GM23248 (cell line): Measurements from ENCODE around the gene KCNH4. TPM values are rescaled to one million over a fixed set of nuclear protein-coding genes. Genes with fewer than 3 reads are reported as not detected.

Experiments used
- DNase-seq: peaks from one replicate; pipeline ENCODE4 v3.0.0-alpha.2; 2015
- H2AFZ ChIP-seq: fragments of 200-600 bp; sonication (generic); 2 replicates; pipeline ENCODE4 v1.6.1; 2016; ENCODE audit warnings: antibody characterized with exemption
- H3F3A ChIP-seq: fragments of 200-600 bp; sonication (generic); 2 replicates; pipeline ENCODE4 v1.6.1; 2016; ENCODE audit warnings: mild to moderate bottlenecking, antibody characterized with exemption, mixed run types; ENCODE audit not compliant: insufficient read depth
- H3K27ac ChIP-seq: fragments of 200-600 bp; sonication (generic); 2 replicates; pipeline ENCODE4 v1.5.1; 2016; ENCODE audit warnings: mild to moderate bottlenecking
- H3K27me3 ChIP-seq: fragments of 200-600 bp; sonication (generic); replicated peaks from 2 replicates; pipeline ENCODE4 v1.6.1; 2016; ENCODE audit warnings: mild to moderate bottlenecking; ENCODE audit not compliant: insufficient read depth
- H3K36me3 ChIP-seq: fragments of 200-600 bp; sonication (generic); 2 replicates; pipeline ENCODE4 v1.6.1; 2016; ENCODE audit warnings: low read depth, mild to moderate bottlenecking
- H3K4me1 ChIP-seq: fragments of 200-600 bp; sonication (generic); 2 replicates; pipeline ENCODE4 v1.6.1; 2016; ENCODE audit warnings: mild to moderate bottlenecking; ENCODE audit not compliant: insufficient read depth
- H3K4me2 ChIP-seq: fragments of 200-600 bp; sonication (generic); one replicate; pipeline ENCODE4 v1.6.1; 2016; ENCODE audit warnings: mild to moderate bottlenecking; ENCODE audit not compliant: unreplicated experiment
- H3K4me3 ChIP-seq: fragments of 200-600 bp; sonication (generic); 2 replicates; pipeline ENCODE4 v1.5.1; 2016; ENCODE audit warnings: mild to moderate bottlenecking
- H3K79me2 ChIP-seq: fragments of 200-600 bp; sonication (generic); 2 replicates; pipeline ENCODE4 v1.6.1; 2016; ENCODE audit warnings: mild to moderate bottlenecking; ENCODE audit not compliant: insufficient read depth
- H3K9ac ChIP-seq: fragments of 200-600 bp; sonication (generic); 2 replicates; pipeline ENCODE4 v1.6.1; 2016; ENCODE audit warnings: mild to moderate bottlenecking
- H3K9me2 ChIP-seq: fragments of 200-600 bp; sonication (generic); 2 replicates; pipeline ENCODE4 v1.6.1; 2016; ENCODE audit warnings: mixed run types, mild to moderate bottlenecking, moderate library complexity; ENCODE audit not compliant: insufficient read depth
- H3K9me3 ChIP-seq: fragments of 200-600 bp; sonication (generic); one replicate; pipeline ENCODE4 v1.6.1; 2017; ENCODE audit warnings: low read depth
- H4K20me1 ChIP-seq: fragments of 200-600 bp; sonication (generic); 2 replicates; pipeline ENCODE4 v1.6.0; 2016; ENCODE audit not compliant: insufficient read depth
- EZH2 ChIP-seq: fragments of 200-600 bp; sonication (generic); IDR thresholded peaks from 2 replicates; pipeline ENCODE4 v1.6.1; 2018; ENCODE audit warnings: antibody characterized with exemption, mild to moderate bottlenecking; ENCODE audit not compliant: insufficient read depth, poor library complexity, severe bottlenecking
- EZH2phosphoT487 ChIP-seq: fragments of 200-600 bp; sonication (generic); IDR thresholded peaks from 2 replicates; pipeline ENCODE4 v1.6.1; 2018; ENCODE audit warnings: antibody characterized with exemption, moderate library complexity, mild to moderate bottlenecking, low read depth; ENCODE audit not compliant: insufficient read depth
- WGBS, 2 experiments: methylation state at CpG; one replicate each; pipeline ENCODE4 v1.1.6; 2015 to 2017; ENCODE audit warnings: low lambda C conversion rate in 2 of 2, low coverage in 1 of 2; ENCODE audit errors: missing lambda C conversion rate in 2 of 2; 5-methylcytosine and 5-hydroxymethylcytosine counted together
- in situ Hi-C: fragments of 300-500 bp; cut with MboI; formaldehyde crosslinking; loops from 2 replicates; pipeline ENCODE4 v1.15.0; 2020
- polyA plus RNA-seq: library from polyadenylated mRNA; unstranded; fragments of >200 nt; fragmentation: Nextera tagmentation; extraction: Ambion mirVana; gene quantifications from 2 replicates; pipeline ENCODE4 v1.2.1, GENCODE V29; 2016
- total RNA-seq: library from RNA; depleted of rRNA; stranded (reverse); fragments of >200 nt; shearing (Covaris generic); gene quantifications from 2 replicates; pipeline ENCODE4 v1.2.3, GENCODE V29; 2014

The KCNH4 gene
- total and polyA plus RNA-seq, 2 experiments from 2014 or later, result not detected

- in situ Hi-C loops, result no loop called here
- no peak overlapping the region for H3K27ac ChIP-seq
- H4K20me1 ChIP-seq, result no peaks in the 10 kb centered on the region
- DNase-seq, result peak; percentile 66
- TF ChIP-seq EZH2, result no peak
- TF ChIP-seq EZH2phosphoT487, result no peak
- H3K9me3 ChIP-seq, result no peaks in the 10 kb centered on the region
- H3K79me2 ChIP-seq, result no peaks in the 10 kb centered on the region
- H3K9ac ChIP-seq, result no peak overlapping the region
- H3K4me1 ChIP-seq, result peaks cover 11% of the 10 kb centered on the region; the same call in 1 of the 2 replicates
- H3K4me3 ChIP-seq, result no peak overlapping the region; the same call in 1 of the 2 replicates
- H3K4me2 ChIP-seq, result peak overlapping the region; percentile 86
- no peak overlapping the region for H2AFZ ChIP-seq
- H3F3A ChIP-seq, result no peaks in the 10 kb centered on the region
- no peaks in the 10 kb centered on the region for H3K36me3 ChIP-seq
- H3K27me3 ChIP-seq, result 0 out of 2 replicates have a peak, but pooled peaks cover 5% of the 10 kb centered on the region
- 72 to 83% methylated on average over 9 of the region's 9 CpGs for WGBS, 2 experiments
- H3K9me2 ChIP-seq, result no peaks in the 10 kb centered on the region
These were observed 2.2 kb upstream of the KCNH4 start for GRCh38 chr17:42182927-42183734.

- 0 out of 2 replicates have a peak, but pooled peaks cover 5% of the 10 kb centered on the region for H3K27me3 ChIP-seq
These were observed 887 bp upstream of the KCNH4 start for GRCh38 chr17:42181851-42182207.

DNA sequence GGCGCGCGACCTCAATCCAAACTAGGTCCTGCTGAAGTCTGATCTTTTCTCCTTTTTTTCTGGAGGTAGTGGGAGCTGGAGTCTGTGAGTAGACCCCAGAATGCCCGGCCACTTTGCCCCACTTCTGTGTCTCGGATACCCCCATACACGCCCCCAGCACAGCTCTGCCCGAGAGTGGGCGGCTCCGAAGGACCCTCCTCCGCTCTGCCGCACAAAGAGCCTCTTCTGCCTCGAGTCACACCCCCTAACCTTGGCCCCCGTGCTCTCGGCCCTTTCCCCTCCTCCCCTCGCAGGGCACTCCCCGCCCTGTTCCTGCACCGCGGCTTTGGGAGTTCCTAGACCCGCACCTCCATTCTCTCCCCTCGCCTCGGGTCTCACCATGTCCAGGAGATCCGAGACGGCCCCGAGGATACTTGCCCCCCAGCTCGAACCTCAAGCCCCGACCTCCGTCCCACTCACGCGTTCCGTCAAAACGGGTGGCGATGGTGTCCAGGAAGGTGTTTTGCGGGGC lies 476 bp downstream of the KCNH4 start:
- H3K4me2 ChIP-seq, result peak overlapping the region; percentile 22
- in situ Hi-C loops, result no loop called here

More at GRCh38 chr17:42181851-42182207, 887 bp upstream of the KCNH4 start:
- H4K20me1 ChIP-seq, result no peaks in the 10 kb centered on the region
- TF ChIP-seq EZH2phosphoT487 (no peak), EZH2 (no peak)
- peaks cover 11% of the 10 kb centered on the region; the same call in 1 of the 2 replicates for H3K4me1 ChIP-seq
- H3K9me3 ChIP-seq, result no peaks in the 10 kb centered on the region
- in situ Hi-C loops, result no loop called here
- no peak overlapping the region for H3K9ac ChIP-seq
- 93 to 97% methylated on average over 2 of the region's 2 CpGs for WGBS, 2 experiments
- H3K79me2 ChIP-seq, result no peaks in the 10 kb centered on the region
- H3K4me3 ChIP-seq, result no peak overlapping the region
- DNase-seq, result no peak
- no peaks in the 10 kb centered on the region for H3K36me3 ChIP-seq
- no peak overlapping the region for H3K4me2 ChIP-seq
- no peaks in the 10 kb centered on the region for H3F3A ChIP-seq
- no peak overlapping the region for H2AFZ ChIP-seq
- H3K27ac ChIP-seq, result no peak overlapping the region
- H3K9me2 ChIP-seq, result no peaks in the 10 kb centered on the region

DNA sequence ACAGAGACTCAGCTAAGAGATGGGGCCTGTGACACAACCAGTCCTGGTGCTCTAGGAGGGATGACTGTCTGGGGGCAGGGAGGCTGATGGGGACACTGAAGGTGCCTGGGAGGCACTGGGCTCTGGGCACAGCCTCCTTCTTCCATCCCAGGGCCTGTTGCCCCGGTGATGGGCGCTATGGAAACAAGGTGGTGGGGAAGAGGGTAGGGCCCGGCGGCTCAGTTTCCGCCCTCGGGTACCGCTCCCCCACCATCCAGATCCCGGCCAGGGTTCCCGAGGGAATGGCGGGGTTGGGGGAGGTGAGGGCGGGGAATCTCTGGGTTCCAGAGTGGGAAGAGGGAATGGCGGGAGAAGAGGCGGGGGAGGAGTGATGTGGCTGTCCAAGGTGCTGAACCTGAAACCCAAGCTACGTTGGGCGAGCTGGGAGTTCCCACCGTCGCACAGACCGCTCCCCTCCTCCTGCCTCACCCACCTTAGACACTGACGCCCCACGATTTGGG lies 981 bp downstream of the KCNH4 start:
- no peak overlapping the region for H3K4me2 ChIP-seq
- no peaks in the 10 kb centered on the region for H3F3A ChIP-seq
- H3K27ac ChIP-seq, result no peak overlapping the region
- no peak overlapping the region for H3K4me3 ChIP-seq
- in situ Hi-C loops, result no loop called here
- H3K36me3 ChIP-seq, result no peaks in the 10 kb centered on the region
- no peaks in the 10 kb centered on the region for H3K9me3 ChIP-seq
- H3K9me2 ChIP-seq, result no peaks in the 10 kb centered on the region
- peak; percentile 61 for DNase-seq
- TF ChIP-seq EZH2phosphoT487, result no peak
- TF ChIP-seq EZH2, result peak; percentile 18
- no peak overlapping the region for H3K9ac ChIP-seq
- 9 to 10% methylated on average over 18 to 20 of the region's 20 CpGs for WGBS, 2 experiments
- peaks cover 5% of the 10 kb centered on the region; the same call in 1 of the 2 replicates for H3K27me3 ChIP-seq
- H3K79me2 ChIP-seq, result no peaks in the 10 kb centered on the region
- no peak overlapping the region for H2AFZ ChIP-seq
- no peaks in the 10 kb centered on the region for H4K20me1 ChIP-seq
- peaks cover 11% of the 10 kb centered on the region; the same call in 1 of the 2 replicates for H3K4me1 ChIP-seq

More for the DNA sequence above, 476 bp downstream of the KCNH4 start:
- no peaks in the 10 kb centered on the region for H3F3A ChIP-seq
- H3K36me3 ChIP-seq, result no peaks in the 10 kb centered on the region
- H3K27me3 ChIP-seq, result 0 out of 2 replicates have a peak, but pooled peaks cover 5% of the 10 kb centered on the region
- no peak overlapping the region for H3K27ac ChIP-seq
- no peak overlapping the region for H2AFZ ChIP-seq
- H3K9ac ChIP-seq, result no peak overlapping the region
- DNase-seq, result no peak
- H3K9me3 ChIP-seq, result no peaks in the 10 kb centered on the region
- TF ChIP-seq EZH2phosphoT487, result no peak
- peak; percentile 26 for TF ChIP-seq EZH2
- H3K9me2 ChIP-seq, result no peaks in the 10 kb centered on the region
- H4K20me1 ChIP-seq, result no peaks in the 10 kb centered on the region
- peak overlapping the region; percentile 36 for H3K4me3 ChIP-seq
- WGBS, 2 experiments, result 1 to 2% methylated on average over 21 to 33 of the region's 33 CpGs
- H3K79me2 ChIP-seq, result no peaks in the 10 kb centered on the region
- H3K4me1 ChIP-seq, result peaks cover 11% of the 10 kb centered on the region; the same call in 1 of the 2 replicates
